ENCODE measurements around the gene UFSP2. TPM values are rescaled to one million over a fixed set of nuclear protein-coding genes. Genes with fewer than 3 reads are reported as not detected.

Gene UFSP2
- total RNA-seq, 6 donors from 2014 or later, result 14.1 to 44.0 (median 25.7) TPM

DNA sequence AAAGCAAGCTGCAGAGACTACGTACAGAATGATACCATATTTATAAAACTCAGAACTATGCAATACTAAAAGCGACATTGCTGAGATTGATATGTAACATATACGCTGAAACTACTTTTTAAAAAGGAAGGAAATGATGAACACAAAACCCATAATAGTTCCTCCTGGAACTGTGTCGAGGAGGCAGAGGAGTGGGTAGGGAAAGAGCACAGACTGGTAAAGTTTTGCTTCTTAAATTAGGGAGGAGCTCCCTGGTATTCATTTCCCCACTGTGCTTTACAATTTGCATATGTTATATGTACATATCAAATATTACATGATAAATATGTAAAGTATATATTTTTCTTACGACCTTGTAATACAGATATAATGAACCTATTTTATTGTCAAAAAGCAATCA lies 13.9 kb downstream of the UFSP2 start:
- no peak for DNase-seq
- H3K36me3 ChIP-seq, result peaks cover 0 to 71% (median 17%) of the 10 kb centered on the region in 4 donors
- WGBS, 2 donors, result 71% methylated on average over 5 of the region's 5 CpGs
- H3K27ac ChIP-seq, result no peak overlapping the region
- H3K4me3 ChIP-seq, result no peak overlapping the region
- H3K27me3 ChIP-seq, result no peaks in the 10 kb centered on the region
- H3K9me3 ChIP-seq, result no peaks in the 10 kb centered on the region
- no peak for TF ChIP-seq POLR2AphosphoS5 (IDR thresholded peaks at IDR 0.05)
- no peak for TF ChIP-seq EP300 (IDR thresholded peaks at IDR 0.05)
- TF ChIP-seq, protein P1, sequence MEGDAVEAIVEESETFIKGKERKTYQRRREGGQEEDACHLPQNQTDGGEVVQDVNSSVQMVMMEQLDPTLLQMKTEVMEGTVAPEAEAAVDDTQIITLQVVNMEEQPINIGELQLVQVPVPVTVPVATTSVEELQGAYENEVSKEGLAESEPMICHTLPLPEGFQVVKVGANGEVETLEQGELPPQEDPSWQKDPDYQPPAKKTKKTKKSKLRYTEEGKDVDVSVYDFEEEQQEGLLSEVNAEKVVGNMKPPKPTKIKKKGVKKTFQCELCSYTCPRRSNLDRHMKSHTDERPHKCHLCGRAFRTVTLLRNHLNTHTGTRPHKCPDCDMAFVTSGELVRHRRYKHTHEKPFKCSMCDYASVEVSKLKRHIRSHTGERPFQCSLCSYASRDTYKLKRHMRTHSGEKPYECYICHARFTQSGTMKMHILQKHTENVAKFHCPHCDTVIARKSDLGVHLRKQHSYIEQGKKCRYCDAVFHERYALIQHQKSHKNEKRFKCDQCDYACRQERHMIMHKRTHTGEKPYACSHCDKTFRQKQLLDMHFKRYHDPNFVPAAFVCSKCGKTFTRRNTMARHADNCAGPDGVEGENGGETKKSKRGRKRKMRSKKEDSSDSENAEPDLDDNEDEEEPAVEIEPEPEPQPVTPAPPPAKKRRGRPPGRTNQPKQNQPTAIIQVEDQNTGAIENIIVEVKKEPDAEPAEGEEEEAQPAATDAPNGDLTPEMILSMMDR (IDR thresholded peaks at IDR 0.05), result no peak
- TF ChIP-seq POLR2A (IDR thresholded peaks at IDR 0.05), result no peak
- ATAC-seq (ENCODE audit: low FRiP score in 2 of 2), result peak in 1 of 2 donors; percentile 61
- no peaks in the 10 kb centered on the region for H3K4me1 ChIP-seq

DNA sequence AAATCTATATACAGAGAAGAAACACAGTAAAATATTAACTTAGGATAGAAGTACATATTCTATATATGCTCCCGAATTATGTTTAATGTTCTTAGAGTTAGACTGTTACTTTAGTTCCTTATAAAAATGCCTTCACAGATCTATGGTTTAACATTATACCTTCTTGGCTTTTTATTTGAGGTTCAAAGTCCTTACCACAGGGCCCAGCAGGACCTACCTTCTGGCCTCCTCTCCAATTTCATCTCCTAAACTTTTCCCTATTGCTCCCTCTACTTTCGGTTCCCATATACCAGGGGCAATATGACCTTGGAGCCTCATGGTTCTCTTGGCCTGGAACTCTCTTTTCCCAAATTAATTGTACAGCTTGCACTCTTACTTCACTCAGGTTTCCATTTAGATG lies 17.3 kb downstream of the UFSP2 start:
- no peak overlapping the region for H3K4me3 ChIP-seq
- H3K9me3 ChIP-seq, result no peaks in the 10 kb centered on the region
- WGBS, 2 donors, result 96 to 100% methylated on average over 2 of the region's 2 CpGs
- H3K27ac ChIP-seq, result no peak overlapping the region
- TF ChIP-seq POLR2A (IDR thresholded peaks at IDR 0.05) (no peak), POLR2AphosphoS5 (IDR thresholded peaks at IDR 0.05) (no peak), EP300 (IDR thresholded peaks at IDR 0.05) (no peak)
- TF ChIP-seq, protein P1 (IDR thresholded peaks at IDR 0.05), result no peak
- H3K4me1 ChIP-seq, result no peaks in the 10 kb centered on the region
- H3K36me3 ChIP-seq, result peaks cover 0 to 66% (median 27%) of the 10 kb centered on the region in 4 donors
- ATAC-seq (ENCODE audit: low FRiP score in 2 of 2), result no peak
- no peak for DNase-seq
- H3K27me3 ChIP-seq, result no peaks in the 10 kb centered on the region

DNA sequence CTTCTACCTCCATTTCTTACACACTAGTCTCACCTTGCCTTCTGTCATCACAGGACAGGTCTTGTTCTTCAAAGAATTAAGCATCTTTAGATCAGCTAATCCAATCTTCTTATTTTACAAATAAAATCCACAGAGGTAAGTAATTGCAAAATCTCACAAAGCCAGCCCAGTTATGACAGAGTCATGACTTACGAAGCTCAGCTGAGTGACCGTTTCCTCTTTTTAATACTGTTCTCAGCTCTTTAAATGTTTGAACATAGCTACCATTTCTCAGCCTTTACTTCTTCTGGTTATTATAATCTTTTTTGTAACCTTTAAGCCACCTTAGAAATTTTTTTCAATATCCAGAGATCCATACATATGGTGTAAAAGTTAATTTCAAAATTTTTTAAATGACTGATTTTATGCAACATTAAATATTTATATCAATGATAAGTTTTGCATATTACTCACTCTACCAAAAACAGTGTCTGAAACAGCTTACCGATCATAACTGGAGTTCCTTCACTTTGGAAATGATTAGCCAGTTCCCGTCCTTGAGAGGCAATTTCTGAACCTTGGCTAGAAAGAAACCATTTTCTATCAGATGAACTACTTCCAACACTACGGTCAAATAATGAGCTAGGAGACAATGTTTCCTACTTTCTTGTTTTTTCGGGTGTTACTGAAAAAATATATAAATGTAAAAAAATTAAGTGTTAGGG lies 20.3 kb downstream of the UFSP2 start:
- no peak for TF ChIP-seq POLR2A (IDR thresholded peaks at IDR 0.05)
- TF ChIP-seq, protein P1 (IDR thresholded peaks at IDR 0.05), result no peak
- no peak for TF ChIP-seq EP300 (IDR thresholded peaks at IDR 0.05)
- no peak for TF ChIP-seq POLR2AphosphoS5 (IDR thresholded peaks at IDR 0.05)
- H3K36me3 ChIP-seq, result peaks cover 0 to 79% (median 23%) of the 10 kb centered on the region in 4 donors
- no peak for ATAC-seq (ENCODE audit: low FRiP score in 2 of 2)

DNA sequence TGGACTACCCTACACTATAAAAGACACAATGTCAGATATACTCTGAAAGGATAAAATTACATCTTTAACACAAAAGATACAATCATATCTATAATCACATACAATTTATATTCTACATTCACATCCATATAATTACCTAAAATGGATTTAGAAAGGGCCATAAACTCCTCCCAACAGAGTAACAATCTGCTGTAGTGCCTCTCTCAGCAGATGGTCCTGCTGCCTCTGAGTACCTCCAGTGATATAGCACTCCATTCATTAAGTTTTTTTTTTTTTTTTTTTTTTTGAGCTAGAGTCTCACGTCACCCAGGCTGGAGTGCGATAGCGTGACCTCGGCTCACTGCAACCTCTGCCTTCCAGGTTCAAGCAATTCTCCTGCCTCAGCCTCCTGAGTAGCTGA lies 21.7 kb downstream of the UFSP2 start:
- H3K36me3 ChIP-seq, result peaks cover 0 to 66% (median 24%) of the 10 kb centered on the region in 4 donors
- no peak overlapping the region for H3K27ac ChIP-seq
- TF ChIP-seq POLR2AphosphoS5 (IDR thresholded peaks at IDR 0.05), result no peak
- no peak for TF ChIP-seq POLR2A (IDR thresholded peaks at IDR 0.05)
- no peak for TF ChIP-seq EP300 (IDR thresholded peaks at IDR 0.05)
- TF ChIP-seq, protein P1 (IDR thresholded peaks at IDR 0.05), result no peak
- H3K9me3 ChIP-seq, result no peaks in the 10 kb centered on the region
- WGBS, 2 donors, result 96 to 97% methylated on average over 4 of the region's 4 CpGs
- DNase-seq (no peak), ATAC-seq (ENCODE audit: low FRiP score in 2 of 2) (no peak)
- H3K4me1 ChIP-seq, result no peaks in the 10 kb centered on the region
- H3K4me3 ChIP-seq, result no peak overlapping the region
- no peaks in the 10 kb centered on the region for H3K27me3 ChIP-seq

More for the DNA sequence above, 20.3 kb downstream of the UFSP2 start:
- Histone ChIP-seq H3K27me3 (no peaks in the 10 kb centered on the region), H3K4me1 (no peaks in the 10 kb centered on the region), H3K27ac (no peak overlapping the region), H3K4me3 (no peak overlapping the region), H3K9me3 (no peaks in the 10 kb centered on the region)
- 79 to 86% methylated on average over 6 of the region's 6 CpGs for WGBS, 2 donors
- no peak for DNase-seq

DNA sequence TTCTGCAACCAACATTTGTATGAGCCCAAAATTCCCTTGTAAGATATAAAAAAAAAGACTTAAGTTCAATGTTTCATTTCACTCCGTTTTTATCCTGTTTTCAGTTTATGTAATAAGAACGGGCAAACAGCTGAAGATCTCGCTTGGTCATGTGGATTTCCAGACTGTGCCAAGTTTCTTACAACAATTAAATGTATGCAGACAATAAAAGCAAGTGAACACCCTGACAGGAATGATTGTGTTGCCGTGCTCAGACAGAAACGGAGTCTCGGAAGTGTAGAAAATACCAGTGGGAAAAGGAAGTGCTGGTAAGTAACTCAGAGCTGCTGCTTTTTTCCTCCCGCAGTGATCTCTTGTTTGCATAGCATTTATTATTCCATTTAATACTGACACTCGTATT lies 26.3 kb downstream of the UFSP2 start:
- peaks cover 0 to 35% (median 10%) of the 10 kb centered on the region in 4 donors for H3K36me3 ChIP-seq
- ATAC-seq (ENCODE audit: low FRiP score in 2 of 2) (no peak), DNase-seq (no peak)
- no peaks in the 10 kb centered on the region for H3K9me3 ChIP-seq
- H3K27ac ChIP-seq, result no peak overlapping the region
- H3K4me1 ChIP-seq, result peaks cover 12 to 26% (median 16%) of the 10 kb centered on the region in 4 donors
- peak overlapping the region in 1 of 4 donors; percentile 5 for H3K4me3 ChIP-seq
- H3K27me3 ChIP-seq, result no peaks in the 10 kb centered on the region
- TF ChIP-seq POLR2A (IDR thresholded peaks at IDR 0.05) (no peak), POLR2AphosphoS5 (IDR thresholded peaks at IDR 0.05) (no peak), EP300 (IDR thresholded peaks at IDR 0.05) (no peak)
- TF ChIP-seq, protein P1 (IDR thresholded peaks at IDR 0.05), result no peak
- WGBS, 2 donors, result 68 to 70% methylated on average over 8 of the region's 8 CpGs

Measured in upper lobe of left lung (tissue), 6 donors.